ENCODE results near the gene EDN2.

Gene EDN2

GRCh38 chr1:41461790-41462679 lies 22.4 kb downstream of the EDN2 start:
- no peak for DNase-seq

- no peak for DNase-seq
These were observed 27.5 kb downstream of the EDN2 start for GRCh38 chr1:41456847-41457540.

GRCh38 chr1:41455479-41456332 lies 28.8 kb downstream of the EDN2 start:
- no peak for DNase-seq

GRCh38 chr1:41454406-41454805 lies 30.1 kb downstream of the EDN2 start:
- DNase-seq = no peak

GRCh38 chr1:41452704-41453290 lies 31.7 kb downstream of the EDN2 start:
- DNase-seq = no peak

GRCh38 chr1:41450747-41451285 lies 33.7 kb downstream of the EDN2 start:
- DNase-seq = no peak

- DNase-seq = no peak
These were observed 35.1 kb downstream of the EDN2 start for GRCh38 chr1:41449326-41449921.

GRCh38 chr1:41448821-41449220 lies 35.7 kb downstream of the EDN2 start:
- DNase-seq = no peak

- DNase-seq = no peak
These were observed 36.3 kb downstream of the EDN2 start for GRCh38 chr1:41447995-41448770.

- DNase-seq = no peak
These were observed 37.5 kb downstream of the EDN2 start for GRCh38 chr1:41446851-41447610.

- no peak for DNase-seq
These were observed 39.7 kb downstream of the EDN2 start for GRCh38 chr1:41444785-41445184.

- DNase-seq = no peak
These were observed 40.2 kb downstream of the EDN2 start for GRCh38 chr1:41444246-41444645.

GRCh38 chr1:41442697-41443251 lies 41.7 kb downstream of the EDN2 start:
- DNase-seq = no peak

- DNase-seq = no peak
These were observed 44.0 kb downstream of the EDN2 start for GRCh38 chr1:41440321-41441085.

- DNase-seq = no peak
These were observed 45.2 kb downstream of the EDN2 start for GRCh38 chr1:41439234-41439633.

GRCh38 chr1:41438711-41439110 lies 45.8 kb downstream of the EDN2 start:
- DNase-seq = no peak

- no peak for DNase-seq
These were observed 47.5 kb downstream of the EDN2 start for GRCh38 chr1:41437011-41437355.

- no peak for DNase-seq
These were observed 48.0 kb downstream of the EDN2 start for GRCh38 chr1:41436281-41437010.
